Neutrophil (primary cell): ENCODE results near the gene RFX4.
"Not testable (repeated sequence)": the region's sequence is repeated elsewhere in the genome, so short reads cannot be mapped to it uniquely, and the experiment has no call there.

Source experiments
- H3K27ac ChIP-seq: fragments of 200-600 bp; sonication (generic); 2 replicates; pipeline ENCODE4 v1.5.1; 2016; ENCODE audit warnings: mild to moderate bottlenecking, moderate library complexity
- H3K27me3 ChIP-seq: fragments of 200-600 bp; sonication (generic); 2 replicates; pipeline ENCODE4 v1.6.0; 2016; ENCODE audit warnings: mild to moderate bottlenecking
- H3K36me3 ChIP-seq: fragments of 200-600 bp; sonication (generic); 2 replicates; pipeline ENCODE4 v1.5.1; 2017
- H3K4me1 ChIP-seq, 2 experiments: fragments of 200-600 bp in 1 of 2; sonication (generic) in 1 of 2; 1 replicate in 1 of 2; 2 replicates in 1 of 2; pipeline versions ENCODE4 v1.5.1 to v1.6.1; 2013 to 2016; ENCODE audit warnings: low read depth in 1 of 2, low read length in 1 of 2, mild to moderate bottlenecking in 1 of 2, moderate library complexity in 1 of 2; ENCODE audit not compliant: control insufficient read depth in 1 of 2, insufficient read depth in 1 of 2
- H3K4me3 ChIP-seq, 2 experiments: fragments of 200-600 bp in 1 of 2; sonication (generic) in 1 of 2; 1 replicate in 1 of 2; 2 replicates in 1 of 2; pipeline ENCODE4 v1.5.1; 2013 to 2016; ENCODE audit warnings: low read depth in 1 of 2, low read length in 1 of 2, mild to moderate bottlenecking in 1 of 2, moderate library complexity in 1 of 2
- H3K9me3 ChIP-seq: fragments of 200-600 bp; sonication (generic); 2 replicates; pipeline ENCODE4 v1.5.1; 2016
- TF ChIP-seq, protein P1 (sequence below): fragments of 200-600 bp; sonication (generic); IDR thresholded peaks from 2 replicates; pipeline ENCODE4 v1.5.1; 2016; ENCODE audit warnings: antibody characterized with exemption

Gene RFX4

DNA sequence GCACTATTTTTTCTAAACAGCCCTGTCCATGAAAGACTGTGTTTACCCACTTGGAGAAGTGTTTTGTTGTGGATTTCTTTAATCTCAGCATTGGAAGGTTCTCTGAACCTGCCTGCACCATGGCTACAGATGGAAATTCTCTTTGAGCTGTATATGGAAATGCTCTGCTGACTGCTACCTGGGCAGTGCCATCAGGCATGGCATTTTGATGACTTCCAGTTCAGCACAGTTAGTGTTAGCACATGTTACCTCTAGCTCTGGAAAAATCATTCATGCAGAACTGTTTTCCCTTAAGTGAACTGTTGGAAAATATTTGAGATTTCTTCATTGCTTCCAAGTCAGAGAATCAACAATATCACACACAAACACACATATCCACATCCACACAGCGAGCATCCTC, 139.1 kb downstream of the RFX4 start:
- Histone ChIP-seq H3K4me3 (no peak overlapping the region), H3K9me3 (no peaks in the 10 kb centered on the region), H3K36me3 (no peaks in the 10 kb centered on the region), H3K27me3 (peaks cover 44% of the 10 kb centered on the region), H3K27ac (no peak overlapping the region), H3K4me1 (no peaks in the 10 kb centered on the region)
- TF ChIP-seq, protein P1, sequence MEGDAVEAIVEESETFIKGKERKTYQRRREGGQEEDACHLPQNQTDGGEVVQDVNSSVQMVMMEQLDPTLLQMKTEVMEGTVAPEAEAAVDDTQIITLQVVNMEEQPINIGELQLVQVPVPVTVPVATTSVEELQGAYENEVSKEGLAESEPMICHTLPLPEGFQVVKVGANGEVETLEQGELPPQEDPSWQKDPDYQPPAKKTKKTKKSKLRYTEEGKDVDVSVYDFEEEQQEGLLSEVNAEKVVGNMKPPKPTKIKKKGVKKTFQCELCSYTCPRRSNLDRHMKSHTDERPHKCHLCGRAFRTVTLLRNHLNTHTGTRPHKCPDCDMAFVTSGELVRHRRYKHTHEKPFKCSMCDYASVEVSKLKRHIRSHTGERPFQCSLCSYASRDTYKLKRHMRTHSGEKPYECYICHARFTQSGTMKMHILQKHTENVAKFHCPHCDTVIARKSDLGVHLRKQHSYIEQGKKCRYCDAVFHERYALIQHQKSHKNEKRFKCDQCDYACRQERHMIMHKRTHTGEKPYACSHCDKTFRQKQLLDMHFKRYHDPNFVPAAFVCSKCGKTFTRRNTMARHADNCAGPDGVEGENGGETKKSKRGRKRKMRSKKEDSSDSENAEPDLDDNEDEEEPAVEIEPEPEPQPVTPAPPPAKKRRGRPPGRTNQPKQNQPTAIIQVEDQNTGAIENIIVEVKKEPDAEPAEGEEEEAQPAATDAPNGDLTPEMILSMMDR: no peak

DNA sequence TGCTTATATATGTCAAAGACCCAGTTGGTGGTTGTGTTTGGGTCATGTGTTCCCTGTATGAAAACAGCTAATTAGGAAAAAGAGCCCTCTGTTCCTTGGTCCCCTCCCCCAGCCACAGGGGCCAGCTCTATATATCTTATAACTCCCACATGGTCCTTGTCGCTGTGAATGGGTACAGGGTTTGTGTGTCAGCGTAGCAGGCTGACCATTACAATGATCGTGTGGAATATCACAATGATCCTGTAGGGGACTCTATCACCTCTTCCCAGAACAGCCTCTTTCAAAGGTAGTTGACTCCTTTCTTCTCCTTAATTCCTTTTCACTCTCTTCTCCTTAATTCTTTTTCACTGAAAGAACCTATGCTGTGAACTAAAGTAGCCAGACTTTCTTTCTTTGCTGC, 140.0 kb downstream of the RFX4 start:
- H3K9me3 ChIP-seq: no peaks in the 10 kb centered on the region
- TF ChIP-seq, protein P1: no peak
- no peaks in the 10 kb centered on the region for H3K4me1 ChIP-seq
- H3K4me3 ChIP-seq: no peak overlapping the region
- H3K27me3 ChIP-seq: peaks cover 44% of the 10 kb centered on the region
- no peak overlapping the region for H3K27ac ChIP-seq
- H3K36me3 ChIP-seq: no peaks in the 10 kb centered on the region

DNA sequence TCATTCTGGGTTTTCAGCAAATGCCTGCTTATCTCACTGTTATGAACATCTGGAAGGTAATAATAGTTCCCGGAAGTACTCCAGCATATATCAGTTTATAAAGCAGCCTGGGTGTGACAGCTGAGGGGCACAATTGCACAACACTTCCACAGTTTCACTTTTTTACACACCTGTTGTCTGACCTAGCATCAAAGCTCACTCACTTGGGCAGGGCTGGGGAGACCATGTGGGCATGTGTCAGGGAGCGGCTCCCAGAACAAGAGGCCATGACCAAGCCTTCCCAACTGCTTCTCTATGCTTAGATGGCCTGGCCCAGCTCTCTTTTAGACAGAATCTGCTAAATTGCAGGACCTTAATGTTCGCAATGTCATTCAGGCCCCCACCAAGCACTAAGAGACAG, 140.6 kb downstream of the RFX4 start:
- Histone ChIP-seq H3K4me3 (no peak overlapping the region), H3K27me3 (peaks cover 44% of the 10 kb centered on the region), H3K4me1 (no peaks in the 10 kb centered on the region), H3K36me3 (no peaks in the 10 kb centered on the region), H3K27ac (no peak overlapping the region), H3K9me3 (no peaks in the 10 kb centered on the region)
- TF ChIP-seq, protein P1: no peak

DNA sequence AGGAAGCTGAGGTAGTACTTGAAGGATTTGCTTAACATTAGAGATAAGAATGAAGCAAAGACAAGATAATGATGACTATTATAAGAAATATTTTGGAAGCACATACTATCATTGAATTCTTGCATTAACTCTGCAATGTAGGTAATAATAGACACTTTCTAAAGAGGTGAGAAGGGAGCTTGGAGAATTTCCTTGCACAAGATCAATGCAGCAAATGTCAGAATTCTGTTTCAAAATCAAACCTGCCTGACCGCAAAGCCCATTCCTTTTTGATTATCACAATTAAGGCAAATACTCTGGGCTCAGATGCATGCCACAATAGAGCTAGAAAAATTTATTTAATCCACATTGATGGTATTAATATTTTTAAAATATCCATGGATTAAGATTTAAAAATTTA, 141.3 kb downstream of the RFX4 start:
- no peaks in the 10 kb centered on the region for H3K4me1 ChIP-seq
- no peak overlapping the region for H3K4me3 ChIP-seq
- no peaks in the 10 kb centered on the region for H3K9me3 ChIP-seq
- H3K27me3 ChIP-seq: peaks cover 44% of the 10 kb centered on the region
- no peak overlapping the region for H3K27ac ChIP-seq
- H3K36me3 ChIP-seq: no peaks in the 10 kb centered on the region
- TF ChIP-seq, protein P1: no peak

DNA sequence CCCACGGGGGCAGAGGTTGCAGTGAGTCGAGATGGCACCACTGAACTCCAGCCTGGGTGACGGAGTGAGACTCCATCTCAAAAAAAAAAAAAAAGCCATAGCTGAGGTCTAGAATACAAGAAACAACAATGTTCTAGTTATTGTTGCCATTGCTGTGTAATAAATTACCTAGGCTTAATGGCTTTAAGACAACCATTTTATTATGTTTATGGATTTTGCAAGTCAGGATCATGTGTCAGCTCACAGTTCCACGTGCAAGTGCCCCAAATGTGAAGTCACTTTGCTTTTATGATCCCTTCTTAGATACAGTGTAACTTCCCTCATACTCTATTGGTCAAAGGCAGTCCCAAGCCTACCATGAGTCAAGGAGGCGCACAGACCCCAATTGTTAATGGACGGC, 142.1 kb downstream of the RFX4 start:
- Histone ChIP-seq H3K9me3 (no peaks in the 10 kb centered on the region), H3K4me1 (no peaks in the 10 kb centered on the region), H3K27me3 (peaks cover 49% of the 10 kb centered on the region), H3K27ac (no peak overlapping the region), H3K36me3 (no peaks in the 10 kb centered on the region), H3K4me3 (no peak overlapping the region)
- TF ChIP-seq, protein P1: no peak

DNA sequence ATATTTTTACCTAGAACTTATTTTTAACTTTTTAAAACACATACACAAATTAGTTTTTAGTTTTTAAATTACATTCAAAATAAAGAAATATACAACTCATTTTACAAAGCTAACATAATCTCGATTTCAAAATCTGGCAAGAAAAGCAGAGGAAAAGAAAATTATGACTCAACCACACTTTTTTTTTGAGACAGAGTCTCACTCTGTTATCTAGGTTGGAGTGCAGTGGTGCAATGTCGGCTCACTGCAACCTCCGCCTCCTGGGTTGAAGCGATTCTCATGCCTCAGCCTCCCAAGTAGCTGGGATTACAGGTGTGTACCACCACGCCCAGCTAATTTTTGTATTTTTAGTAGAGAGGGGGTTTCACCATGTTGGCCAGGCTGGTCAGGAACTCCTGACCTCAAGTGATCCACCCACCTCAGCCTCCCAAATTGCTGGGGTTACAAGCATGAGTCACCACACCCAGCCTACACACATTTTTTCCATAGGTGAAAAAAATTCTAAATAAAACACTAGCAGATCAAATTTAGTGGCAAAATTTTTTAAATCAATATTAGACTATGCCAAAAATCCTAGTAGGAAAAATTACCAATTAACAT, 143.9 kb downstream of the RFX4 start:
- H3K4me3 ChIP-seq, H3K36me3 ChIP-seq, H3K9me3 ChIP-seq, H3K27ac ChIP-seq, H3K4me1 ChIP-seq: not testable (repeated sequence)
- H3K27me3 ChIP-seq: peaks cover 38% of the 10 kb centered on the region
